ENCODE results near the gene IMMP2L.
"Not testable (repeated sequence)": the region's sequence is repeated elsewhere in the genome, so short reads cannot be mapped to it uniquely, and the experiment has no call there.

Gene IMMP2L

GRCh38 chr7:111324776-111325175, 237.5 kb downstream of the IMMP2L start:
- no peak for FAIRE-seq

- no peak for FAIRE-seq
These were observed 238.1 kb downstream of the IMMP2L start for GRCh38 chr7:111324228-111324627.

DNA sequence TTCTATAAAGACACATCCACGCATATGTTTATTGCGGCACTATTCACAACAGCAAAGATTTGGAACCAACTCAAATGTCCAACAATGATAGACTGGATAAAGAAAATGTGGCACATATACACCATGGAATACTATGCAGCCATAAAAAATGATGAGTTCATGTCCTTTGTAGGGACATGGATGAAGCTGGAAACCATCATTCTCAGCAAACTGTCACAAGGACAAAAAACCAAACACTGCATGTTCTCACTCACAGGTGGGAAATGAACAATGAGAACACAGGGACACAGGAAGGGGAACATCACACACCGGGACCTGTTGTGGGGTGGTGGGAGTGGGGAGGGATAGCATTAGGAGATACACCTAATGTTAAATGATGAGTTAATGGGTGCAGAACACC, 238.6 kb downstream of the IMMP2L start:
- not testable (repeated sequence) for FAIRE-seq

- FAIRE-seq, result no peak
These were observed 242.2 kb downstream of the IMMP2L start for GRCh38 chr7:111320133-111320532.

GRCh38 chr7:111312966-111313365, 249.3 kb downstream of the IMMP2L start:
- no peak for FAIRE-seq

DNA sequence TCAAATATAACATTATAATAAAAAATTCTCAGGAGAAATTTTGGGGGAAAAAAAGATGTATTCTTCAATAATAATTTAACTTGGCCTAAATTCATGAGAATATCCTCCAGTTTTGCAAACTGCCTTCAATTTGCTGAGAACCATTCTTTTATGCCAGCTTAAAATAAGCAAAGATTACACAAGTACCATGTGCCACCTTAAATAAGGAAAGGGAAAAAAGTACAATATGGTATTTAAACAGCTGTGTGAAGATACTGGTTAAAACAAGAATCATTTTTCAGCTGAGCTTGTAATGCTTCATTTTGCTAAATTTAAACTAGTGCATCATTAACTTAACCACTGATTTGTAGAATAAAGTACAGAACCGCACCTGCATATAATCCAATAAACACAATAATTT, 253.6 kb downstream of the IMMP2L start:
- FAIRE-seq, result no peak

DNA sequence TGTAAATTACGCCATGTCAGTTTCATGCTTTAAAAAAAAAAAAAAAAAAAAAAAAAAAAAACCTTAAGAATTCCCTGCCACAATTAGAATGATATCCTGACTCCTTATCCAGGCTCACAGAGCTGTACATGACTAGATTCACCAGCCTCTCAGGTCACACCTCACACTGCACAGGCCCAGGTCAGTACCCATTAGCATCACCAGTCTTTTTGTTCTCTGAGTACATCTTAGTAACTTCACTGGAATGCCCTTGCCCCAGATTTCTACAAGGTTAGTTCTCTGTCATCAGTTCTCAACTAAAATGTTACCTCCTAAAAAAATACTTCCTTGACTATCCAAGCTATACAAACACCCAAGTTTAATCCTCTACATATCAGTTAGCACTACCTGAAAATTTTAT, 260.4 kb downstream of the IMMP2L start:
- no peak for FAIRE-seq

DNA sequence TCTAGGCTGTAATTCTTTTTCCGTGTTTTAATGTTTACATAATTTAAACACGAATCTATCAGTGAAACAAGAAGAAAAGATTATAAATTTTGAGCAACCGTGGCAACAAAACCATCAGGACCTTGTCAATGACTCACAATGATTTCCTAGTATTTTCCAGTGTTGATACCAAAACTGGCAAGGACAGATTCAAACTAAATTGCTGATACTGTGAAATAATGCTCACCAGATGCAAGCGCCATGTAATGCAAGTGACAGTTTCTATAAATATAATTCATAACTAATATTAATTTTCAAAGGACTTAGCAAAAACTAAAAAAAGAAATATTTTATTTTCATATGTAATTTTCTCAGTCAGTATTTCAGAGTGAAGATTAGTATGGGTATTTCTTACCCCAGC, 267.8 kb downstream of the IMMP2L start:
- FAIRE-seq, result no peak

- FAIRE-seq, result no peak
These were observed 270.2 kb downstream of the IMMP2L start for GRCh38 chr7:111292026-111292470.

- no peak for FAIRE-seq
These were observed 271.3 kb downstream of the IMMP2L start for GRCh38 chr7:111290982-111291381.

DNA sequence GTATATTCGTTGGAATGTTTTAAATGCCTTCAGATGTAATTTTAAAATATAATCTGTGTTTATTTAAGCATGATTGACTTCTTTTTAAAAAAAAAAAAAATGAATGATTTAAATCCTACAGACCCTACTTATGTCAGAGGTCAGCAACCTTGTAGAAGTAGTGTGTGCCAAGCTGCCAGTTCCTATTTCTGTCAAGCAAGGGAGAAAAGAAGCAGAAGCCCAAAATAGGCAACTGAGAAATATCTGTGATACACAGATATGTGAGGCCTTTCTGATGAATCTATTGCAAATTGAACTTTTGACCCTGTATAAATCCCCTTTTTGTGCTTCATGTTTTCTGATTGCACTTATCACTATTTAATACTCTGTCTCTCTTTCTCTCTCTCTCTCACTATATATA, 271.9 kb downstream of the IMMP2L start:
- no peak for FAIRE-seq

GRCh38 chr7:111288441-111288840, 273.9 kb downstream of the IMMP2L start:
- not testable (repeated sequence) for FAIRE-seq

DNA sequence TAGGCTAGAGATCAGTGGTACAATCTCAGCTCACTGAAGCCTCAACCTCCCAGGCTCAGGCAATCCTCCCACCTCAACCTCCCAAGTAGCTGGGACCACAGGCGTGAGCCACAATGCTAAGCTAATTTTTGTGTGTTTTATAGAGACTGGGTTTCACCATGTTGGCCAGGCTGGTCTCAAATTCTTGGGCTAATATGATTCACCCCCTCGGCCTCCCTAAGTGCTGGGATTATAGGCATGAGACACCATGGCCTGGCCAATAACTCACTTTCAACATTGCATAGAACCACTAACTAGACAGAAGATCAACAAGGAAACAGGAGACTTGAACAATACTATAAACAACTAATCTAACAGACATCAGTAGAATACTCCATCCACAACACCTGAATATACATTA, 279.7 kb downstream of the IMMP2L start:
- FAIRE-seq, result no peak

GRCh38 chr7:111274857-111275256, 287.4 kb downstream of the IMMP2L start:
- FAIRE-seq, result no peak

DNA sequence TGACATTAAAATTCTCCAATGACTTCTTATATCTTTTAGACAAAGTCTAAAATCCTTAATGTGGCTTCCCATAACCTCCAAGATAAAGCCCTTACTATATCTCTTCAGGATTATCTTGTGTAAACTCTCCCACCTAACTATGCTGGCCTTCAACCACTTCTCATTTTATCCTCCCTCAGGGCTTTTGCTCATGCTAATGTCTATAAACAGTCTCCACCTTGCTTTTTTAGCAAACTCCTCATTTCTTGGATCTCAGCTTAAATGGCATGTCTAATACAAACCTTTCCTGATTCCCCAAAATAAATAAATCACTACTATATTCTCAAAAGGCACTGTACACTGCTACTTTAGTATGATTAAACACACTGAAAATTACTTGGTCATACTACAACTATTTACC, 290.2 kb downstream of the IMMP2L start:
- FAIRE-seq, result no peak

GRCh38 chr7:111270794-111271193, 291.5 kb downstream of the IMMP2L start:
- FAIRE-seq, result not testable (repeated sequence)

DNA sequence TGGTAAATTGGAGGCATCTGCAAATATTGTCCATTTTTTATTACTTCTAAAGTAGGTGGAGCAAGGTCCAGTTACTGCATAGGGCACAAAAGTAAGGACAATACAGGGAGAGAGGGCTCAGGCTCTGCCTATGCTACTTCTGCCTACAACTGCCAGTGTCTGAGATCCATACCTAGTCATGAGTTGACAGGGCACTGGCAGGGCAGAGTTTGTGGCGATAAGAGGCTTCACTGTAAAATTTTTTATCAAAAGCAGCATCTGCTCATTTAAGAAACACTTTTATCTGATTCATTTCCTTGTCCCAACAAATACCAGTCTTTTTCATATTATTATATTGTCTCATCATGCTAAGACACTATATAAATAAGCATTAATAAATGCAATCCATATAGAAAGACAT, 293.4 kb downstream of the IMMP2L start:
- FAIRE-seq, result no peak

DNA sequence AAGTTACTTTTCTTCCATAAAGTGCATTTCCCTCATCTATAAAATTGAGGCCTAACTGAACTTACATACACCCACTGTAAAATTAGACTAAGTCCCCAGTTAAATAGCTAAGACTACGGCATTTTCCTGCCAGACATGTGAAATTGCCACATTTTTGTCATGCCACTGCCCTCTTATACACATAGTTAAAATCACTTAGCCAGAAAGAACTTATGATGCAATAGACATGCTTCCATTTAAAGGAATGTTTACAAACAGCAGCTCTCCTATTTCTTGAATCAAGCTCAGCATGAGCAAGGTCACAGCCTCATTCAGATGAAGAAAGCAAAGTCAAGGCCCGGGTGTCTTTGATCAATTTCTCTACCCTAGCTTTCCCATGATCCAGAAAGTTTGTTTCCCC, 295.7 kb downstream of the IMMP2L start:
- no peak for FAIRE-seq

DNA sequence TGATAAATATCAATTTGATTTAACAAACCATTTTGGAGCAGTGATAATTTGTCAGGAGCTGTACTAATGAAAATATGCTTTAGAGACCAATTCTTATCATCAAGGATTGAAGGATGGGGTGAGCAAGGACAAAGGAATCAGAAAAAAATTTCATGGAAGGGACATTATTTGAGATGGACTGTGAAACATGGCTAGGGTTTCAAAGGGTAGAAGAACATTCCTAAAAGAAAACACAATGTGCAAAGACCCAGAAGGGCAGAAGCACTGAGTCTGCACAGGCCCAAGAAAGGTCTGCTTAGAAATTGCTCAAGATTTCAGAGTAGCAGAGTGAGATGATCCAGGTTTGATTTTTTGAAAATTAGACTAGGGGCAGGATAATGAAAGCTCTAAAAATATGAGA, 296.9 kb downstream of the IMMP2L start:
- FAIRE-seq, result no peak

- FAIRE-seq, result no peak
These were observed 297.3 kb downstream of the IMMP2L start for GRCh38 chr7:111264981-111265380.

DNA sequence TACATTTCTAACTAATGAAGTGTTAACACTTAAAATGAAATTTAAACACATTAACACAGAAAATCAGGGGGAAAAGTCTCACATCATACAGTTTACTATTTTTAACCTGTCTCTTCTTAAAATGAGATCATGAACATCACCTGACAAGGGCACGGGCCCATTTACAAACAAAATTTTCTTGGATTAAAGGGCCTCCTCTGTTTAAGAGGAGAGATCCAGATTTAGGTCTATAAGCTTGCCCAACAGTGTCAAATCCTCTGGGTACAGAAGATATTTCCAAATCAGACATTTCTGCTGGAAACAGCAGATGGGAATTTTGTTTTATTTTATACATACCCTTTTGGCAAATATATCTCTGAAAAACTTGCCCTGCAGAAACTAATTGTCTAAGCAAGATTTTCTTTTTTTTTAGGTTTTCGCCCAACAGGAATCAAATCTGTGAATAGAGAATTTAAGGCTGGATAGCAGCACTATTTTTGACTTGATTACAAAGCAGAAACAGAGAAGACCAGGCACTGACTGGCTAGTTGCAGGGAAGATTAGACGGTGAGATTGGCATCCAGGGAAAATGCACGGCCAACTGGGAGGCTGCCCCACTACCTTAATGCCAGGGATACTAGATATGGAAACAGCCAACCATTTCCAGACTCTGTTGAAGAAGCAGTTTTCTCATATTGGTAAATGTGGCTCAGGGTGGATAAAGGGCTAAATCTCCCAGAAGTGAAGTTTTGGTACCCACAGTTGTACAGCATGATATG, 298.0 kb downstream of the IMMP2L start:
- FAIRE-seq, result no peak

GRCh38 chr7:111262293-111263116, 299.8 kb downstream of the IMMP2L start:
- no peak for FAIRE-seq

GRCh38 chr7:111261496-111261895, 300.8 kb downstream of the IMMP2L start:
- no peak for FAIRE-seq

DNA sequence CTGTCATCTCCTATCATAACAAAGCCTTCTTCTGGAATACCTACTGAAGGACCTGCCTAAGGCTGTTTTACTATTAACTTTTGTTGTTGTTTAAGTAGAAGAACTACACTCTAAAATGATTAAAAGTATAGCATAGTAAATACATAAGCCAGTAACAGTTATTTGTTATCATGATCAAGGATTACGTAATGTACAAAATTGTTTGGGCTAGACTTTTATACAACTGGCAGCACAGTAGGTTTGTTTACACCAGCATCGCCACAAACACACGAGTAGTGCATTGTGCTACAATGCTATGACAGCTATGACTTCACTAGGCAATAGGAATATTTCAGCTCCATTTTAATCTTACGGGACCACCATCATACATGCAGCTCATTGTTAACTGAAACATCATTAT, 302.3 kb downstream of the IMMP2L start:
- FAIRE-seq, result no peak
